ENCODE results near the gene TCF3.

The TCF3 gene

GRCh38 chr19:1568320-1569019, 83.9 kb downstream of the TCF3 start, which contains the start of gene MEX3D:
MEX3D (minus strand) TSS chr19:1568325; CDS start chr19:1568058, 267 bp downstream.
- Histone ChIP-seq H3K4me1 (ENCODE audit: control insufficient read depth in 2 of 2, insufficient read depth in 1 of 2, low read depth in 1 of 2, low read length in 2 of 2) (peaks cover 8 to 12% of the 10 kb centered on the region in 2 donors), H4K8ac (ENCODE audit: low read depth, low read length) (peak within 1 kb of the TSS; percentile 43)
- peak; percentile 78 for DNase-seq (ENCODE audit: low spot score)

GRCh38 chr19:1567848-1568227, 84.6 kb downstream of the TCF3 start:
- WGBS, 2 donors (ENCODE audit: extremely low coverage in 2 of 2, insufficient read length in 2 of 2, insufficient replicate concordance in 1 of 2): no CpG with 5 or more reads among the region's 73 CpGs
- Histone ChIP-seq H2AK5ac (ENCODE audit: low read depth, low read length) (no peak overlapping the region), H3K4me3 (ENCODE audit: low read length in 2 of 2) (peak overlapping the region; percentile 98 to 99)

More at GRCh38 chr19:1568320-1569019, 83.9 kb downstream of the TCF3 start, which contains the start of gene MEX3D:
- Histone ChIP-seq H3K4me3 (ENCODE audit: low read length in 2 of 2) (peak within 1 kb of the TSS; percentile 98 to 99), H2BK5ac (ENCODE audit: low read length) (peak within 1 kb of the TSS; percentile 96), H2AK5ac (ENCODE audit: low read depth, low read length) (peak within 1 kb of the TSS; percentile 100), H2BK12ac (ENCODE audit: low read length) (peak within 1 kb of the TSS; percentile 99), H3K79me1 (ENCODE audit: low read depth, low read length) (peaks cover 11% of the 10 kb centered on the region), H2AFZ (ENCODE audit: low read length) (peak within 1 kb of the TSS; percentile 87), H2BK15ac (ENCODE audit: low read length) (peak within 1 kb of the TSS; percentile 89), H3K36me3 (replicated peaks in 1 of 2; ENCODE audit: control insufficient read depth in 2 of 2, insufficient read depth in 2 of 2, low read length in 2 of 2) (peaks cover 11 to 29% of the 10 kb centered on the region in 2 donors), H3K27me3 (ENCODE audit: control insufficient read depth in 3 of 3, insufficient read depth in 3 of 3, low read depth in 1 of 3, low read length in 3 of 3) (peaks cover 0 to 6% (median 0%) of the 10 kb centered on the region in 3 experiments), H3K18ac (ENCODE audit: low read length) (peak within 1 kb of the TSS; percentile 99), H3K4me2 (ENCODE audit: insufficient read depth, low read length, poor library complexity, severe bottlenecking) (peak within 1 kb of the TSS; percentile 54), H2BK120ac (ENCODE audit: low read depth, low read length) (peak within 1 kb of the TSS; percentile 96), H3K9ac (ENCODE audit: low read depth, low read length, poor library complexity) (peak within 1 kb of the TSS; percentile 98), H3K23ac (ENCODE audit: low read depth, low read length, poor library complexity) (peak within 1 kb of the TSS; percentile 85), H3K4ac (ENCODE audit: low read length) (peak within 1 kb of the TSS; percentile 98), H3K14ac (ENCODE audit: low read length) (peak within 1 kb of the TSS; percentile 97), H3K27ac (replicated peaks; ENCODE audit: low read length) (peak within 1 kb of the TSS; percentile 87), H3K9me3 (replicated peaks in 1 of 2; ENCODE audit: control insufficient read depth in 2 of 2, insufficient read depth in 1 of 2, low read depth in 1 of 2, low read length in 2 of 2) (peaks cover 0 to 8% of the 10 kb centered on the region in 2 donors), H4K91ac (ENCODE audit: low read depth, low read length, poor library complexity) (no peak within 1 kb of the TSS)
- no CpG with 5 or more reads among the region's 63 CpGs for WGBS, 2 donors (ENCODE audit: extremely low coverage in 2 of 2, insufficient read length in 2 of 2, insufficient replicate concordance in 1 of 2)

GRCh38 chr19:1567116-1567847, 85.1 kb downstream of the TCF3 start:
- DNase-seq (ENCODE audit: low spot score): no peak
- Histone ChIP-seq H3K23ac (ENCODE audit: low read depth, low read length, poor library complexity) (no peak overlapping the region), H3K4me3 (ENCODE audit: low read length in 2 of 2) (peak overlapping the region; percentile 98 to 99), H3K14ac (ENCODE audit: low read length) (peak overlapping the region; percentile 97), H3K36me3 (replicated peaks in 1 of 2; ENCODE audit: control insufficient read depth in 2 of 2, insufficient read depth in 2 of 2, low read length in 2 of 2) (peaks cover 18 to 40% of the 10 kb centered on the region in 2 donors), H3K4me2 (ENCODE audit: insufficient read depth, low read length, poor library complexity, severe bottlenecking) (peak overlapping the region; percentile 54), H3K9ac (ENCODE audit: low read depth, low read length, poor library complexity) (peak overlapping the region; percentile 98), H2BK5ac (ENCODE audit: low read length) (peak overlapping the region; percentile 96), H2AK5ac (ENCODE audit: low read depth, low read length) (peak overlapping the region; percentile 100), H4K8ac (ENCODE audit: low read depth, low read length) (no peak overlapping the region), H3K27me3 (ENCODE audit: control insufficient read depth in 3 of 3, insufficient read depth in 3 of 3, low read depth in 1 of 3, low read length in 3 of 3) (peaks cover 0 to 6% (median 0%) of the 10 kb centered on the region in 3 experiments), H2BK15ac (ENCODE audit: low read length) (peak overlapping the region; percentile 75), H3K18ac (ENCODE audit: low read length) (peak overlapping the region; percentile 99), H3K27ac (replicated peaks; ENCODE audit: low read length) (peak overlapping the region; percentile 87), H3K9me3 (replicated peaks in 1 of 2; ENCODE audit: control insufficient read depth in 2 of 2, insufficient read depth in 1 of 2, low read depth in 1 of 2, low read length in 2 of 2) (peaks cover 0 to 10% of the 10 kb centered on the region in 2 donors), H4K91ac (ENCODE audit: low read depth, low read length, poor library complexity) (no peak overlapping the region), H3K4ac (ENCODE audit: low read length) (peak overlapping the region; percentile 98), H2BK12ac (ENCODE audit: low read length) (no peak overlapping the region), H3K4me1 (ENCODE audit: control insufficient read depth in 2 of 2, insufficient read depth in 1 of 2, low read depth in 1 of 2, low read length in 2 of 2) (peaks cover 8 to 12% of the 10 kb centered on the region in 2 donors), H2BK120ac (ENCODE audit: low read depth, low read length) (peak overlapping the region; percentile 96), H3K79me1 (ENCODE audit: low read depth, low read length) (peaks cover 14% of the 10 kb centered on the region), H2AFZ (ENCODE audit: low read length) (peak overlapping the region; percentile 85)
- WGBS, 2 donors (ENCODE audit: extremely low coverage in 2 of 2, insufficient read length in 2 of 2, insufficient replicate concordance in 1 of 2): no CpG with 5 or more reads among the region's 108 CpGs

More at GRCh38 chr19:1567848-1568227, 84.6 kb downstream of the TCF3 start:
- peaks cover 14% of the 10 kb centered on the region for H3K79me1 ChIP-seq (ENCODE audit: low read depth, low read length)
- peaks cover 8 to 12% of the 10 kb centered on the region in 2 donors for H3K4me1 ChIP-seq (ENCODE audit: control insufficient read depth in 2 of 2, insufficient read depth in 1 of 2, low read depth in 1 of 2, low read length in 2 of 2)
- H2BK5ac ChIP-seq (ENCODE audit: low read length): no peak overlapping the region
- H3K9ac ChIP-seq (ENCODE audit: low read depth, low read length, poor library complexity): peak overlapping the region; percentile 98
- H3K18ac ChIP-seq (ENCODE audit: low read length): no peak overlapping the region
- H4K8ac ChIP-seq (ENCODE audit: low read depth, low read length): no peak overlapping the region
- H2BK15ac ChIP-seq (ENCODE audit: low read length): no peak overlapping the region
- H2BK12ac ChIP-seq (ENCODE audit: low read length): no peak overlapping the region
- peaks cover 0 to 10% of the 10 kb centered on the region in 2 donors for H3K9me3 ChIP-seq (replicated peaks in 1 of 2; ENCODE audit: control insufficient read depth in 2 of 2, insufficient read depth in 1 of 2, low read depth in 1 of 2, low read length in 2 of 2)
- no peak for DNase-seq (ENCODE audit: low spot score)
- no peak overlapping the region for H3K27ac ChIP-seq (replicated peaks; ENCODE audit: low read length)
- no peak overlapping the region for H4K91ac ChIP-seq (ENCODE audit: low read depth, low read length, poor library complexity)
- no peak overlapping the region for H3K4ac ChIP-seq (ENCODE audit: low read length)
- peaks cover 0 to 6% (median 0%) of the 10 kb centered on the region in 3 experiments for H3K27me3 ChIP-seq (ENCODE audit: control insufficient read depth in 3 of 3, insufficient read depth in 3 of 3, low read depth in 1 of 3, low read length in 3 of 3)
- no peak overlapping the region for H3K23ac ChIP-seq (ENCODE audit: low read depth, low read length, poor library complexity)
- H2BK120ac ChIP-seq (ENCODE audit: low read depth, low read length): no peak overlapping the region
- H2AFZ ChIP-seq (ENCODE audit: low read length): no peak overlapping the region
- peak overlapping the region; percentile 33 for H3K4me2 ChIP-seq (ENCODE audit: insufficient read depth, low read length, poor library complexity, severe bottlenecking)
- no peak overlapping the region for H3K14ac ChIP-seq (ENCODE audit: low read length)
- H3K36me3 ChIP-seq (replicated peaks in 1 of 2; ENCODE audit: control insufficient read depth in 2 of 2, insufficient read depth in 2 of 2, low read length in 2 of 2): peaks cover 16 to 35% of the 10 kb centered on the region in 2 donors

All from neuronal stem cell (in vitro differentiated cells).